CD4-positive, alpha-beta T cell treated with Interleukin-12 subunit alpha and Interleukin-12 subunit beta, for 1 hour (primary cell): ENCODE measurements around the gene CRYBG1.

Experiments
- DNase-seq: peaks from one replicate; pipeline ENCODE4 v3.0.0-alpha.2; 2020

Gene CRYBG1

GRCh38 chr6:106609699-106610098, 249.2 kb downstream of the CRYBG1 start:
- DNase-seq: no peak

- no peak for DNase-seq
Measured at GRCh38 chr6:106611030-106611429, 250.5 kb downstream of the CRYBG1 start.

- DNase-seq: no peak
Measured at GRCh38 chr6:106612671-106613416, 252.3 kb downstream of the CRYBG1 start.

- no peak for DNase-seq
Measured at GRCh38 chr6:106613590-106613989, 253.1 kb downstream of the CRYBG1 start.

- DNase-seq: no peak
Measured at GRCh38 chr6:106614166-106614565, 253.6 kb downstream of the CRYBG1 start.

GRCh38 chr6:106614592-106615257, 254.2 kb downstream of the CRYBG1 start:
- no peak for DNase-seq

- no peak for DNase-seq
Measured at GRCh38 chr6:106617302-106617701, 256.8 kb downstream of the CRYBG1 start.

- no peak for DNase-seq
Measured at GRCh38 chr6:106617857-106618256, 257.3 kb downstream of the CRYBG1 start.

- DNase-seq: no peak
Measured at GRCh38 chr6:106618324-106618723, 257.8 kb downstream of the CRYBG1 start.

- DNase-seq: no peak
Measured at GRCh38 chr6:106619223-106619622, 258.7 kb downstream of the CRYBG1 start.

GRCh38 chr6:106620931-106621672, 260.6 kb downstream of the CRYBG1 start:
- no peak for DNase-seq
